Measurements from ENCODE around the gene C7orf57. TPM values are rescaled to one million over a fixed set of nuclear protein-coding genes. Genes with fewer than 3 reads are reported as not detected.

Gene C7orf57
- total RNA-seq, 4 donors from 2014 or later, result not detected

- peaks cover 2 to 3% (median 3%) of the 10 kb centered on the region in 4 donors for H3K4me1 ChIP-seq
- intact Hi-C loops (cut with DNase I), result no loop called here
- 94% methylated on average over 18 of the region's 18 CpGs for WGBS
- H3K27ac ChIP-seq (replicated peaks in 1 of 4), result no peak overlapping the region
- H3K4me3 ChIP-seq, result no peak overlapping the region
- no peaks in the 10 kb centered on the region for H3K9me3 ChIP-seq
- peaks cover 0 to 2% (median under 1%) of the 10 kb centered on the region in 4 donors for H3K27me3 ChIP-seq
- TF ChIP-seq, protein P1, sequence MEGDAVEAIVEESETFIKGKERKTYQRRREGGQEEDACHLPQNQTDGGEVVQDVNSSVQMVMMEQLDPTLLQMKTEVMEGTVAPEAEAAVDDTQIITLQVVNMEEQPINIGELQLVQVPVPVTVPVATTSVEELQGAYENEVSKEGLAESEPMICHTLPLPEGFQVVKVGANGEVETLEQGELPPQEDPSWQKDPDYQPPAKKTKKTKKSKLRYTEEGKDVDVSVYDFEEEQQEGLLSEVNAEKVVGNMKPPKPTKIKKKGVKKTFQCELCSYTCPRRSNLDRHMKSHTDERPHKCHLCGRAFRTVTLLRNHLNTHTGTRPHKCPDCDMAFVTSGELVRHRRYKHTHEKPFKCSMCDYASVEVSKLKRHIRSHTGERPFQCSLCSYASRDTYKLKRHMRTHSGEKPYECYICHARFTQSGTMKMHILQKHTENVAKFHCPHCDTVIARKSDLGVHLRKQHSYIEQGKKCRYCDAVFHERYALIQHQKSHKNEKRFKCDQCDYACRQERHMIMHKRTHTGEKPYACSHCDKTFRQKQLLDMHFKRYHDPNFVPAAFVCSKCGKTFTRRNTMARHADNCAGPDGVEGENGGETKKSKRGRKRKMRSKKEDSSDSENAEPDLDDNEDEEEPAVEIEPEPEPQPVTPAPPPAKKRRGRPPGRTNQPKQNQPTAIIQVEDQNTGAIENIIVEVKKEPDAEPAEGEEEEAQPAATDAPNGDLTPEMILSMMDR (IDR thresholded peaks at IDR 0.05), result no peak
- TF ChIP-seq POLR2AphosphoS5 (IDR thresholded peaks at IDR 0.05), result no peak
- TF ChIP-seq EP300 (IDR thresholded peaks at IDR 0.05), result no peak
- no peak for TF ChIP-seq POLR2A (IDR thresholded peaks at IDR 0.05; ENCODE audit: low read depth)
- DNase-seq (ENCODE audit: extremely low spot score), result no peak
- no peaks in the 10 kb centered on the region for H3K36me3 ChIP-seq
Observed at GRCh38 chr7:48040944-48041652, 5.8 kb downstream of the C7orf57 start.

- Histone ChIP-seq H3K4me3 (no peak overlapping the region), H3K4me1 (no peaks in the 10 kb centered on the region), H3K36me3 (no peaks in the 10 kb centered on the region), H3K27me3 (no peaks in the 10 kb centered on the region), H3K27ac (replicated peaks in 1 of 4) (no peak overlapping the region), H3K9me3 (no peaks in the 10 kb centered on the region)
- intact Hi-C loops (cut with DNase I), result no loop called here
- TF ChIP-seq, protein P1 (IDR thresholded peaks at IDR 0.05), result no peak
- no peak for TF ChIP-seq EP300 (IDR thresholded peaks at IDR 0.05)
- no peak for TF ChIP-seq POLR2A (IDR thresholded peaks at IDR 0.05; ENCODE audit: low read depth)
- TF ChIP-seq POLR2AphosphoS5 (IDR thresholded peaks at IDR 0.05), result no peak
- no peak for DNase-seq (ENCODE audit: extremely low spot score)
- 71% methylated on average over 3 of the region's 3 CpGs for WGBS
Observed at GRCh38 chr7:48041653-48041970, 6.3 kb downstream of the C7orf57 start.

- DNase-seq (ENCODE audit: extremely low spot score), result no peak
- TF ChIP-seq POLR2A (IDR thresholded peaks at IDR 0.05; ENCODE audit: low read depth) (no peak), EP300 (IDR thresholded peaks at IDR 0.05) (no peak), POLR2AphosphoS5 (IDR thresholded peaks at IDR 0.05) (no peak)
- TF ChIP-seq, protein P1 (IDR thresholded peaks at IDR 0.05), result no peak
- H3K27ac ChIP-seq (replicated peaks in 1 of 4), result no peak overlapping the region
- no peak overlapping the region for H3K4me3 ChIP-seq
- no peaks in the 10 kb centered on the region for H3K4me1 ChIP-seq
- no peaks in the 10 kb centered on the region for H3K9me3 ChIP-seq
- WGBS, result 69% methylated on average over 3 of the region's 3 CpGs
- no peaks in the 10 kb centered on the region for H3K27me3 ChIP-seq
- intact Hi-C loops (cut with DNase I), result no loop called here
- H3K36me3 ChIP-seq, result no peaks in the 10 kb centered on the region
Observed at GRCh38 chr7:48042216-48042615, 6.9 kb downstream of the C7orf57 start.

DNA sequence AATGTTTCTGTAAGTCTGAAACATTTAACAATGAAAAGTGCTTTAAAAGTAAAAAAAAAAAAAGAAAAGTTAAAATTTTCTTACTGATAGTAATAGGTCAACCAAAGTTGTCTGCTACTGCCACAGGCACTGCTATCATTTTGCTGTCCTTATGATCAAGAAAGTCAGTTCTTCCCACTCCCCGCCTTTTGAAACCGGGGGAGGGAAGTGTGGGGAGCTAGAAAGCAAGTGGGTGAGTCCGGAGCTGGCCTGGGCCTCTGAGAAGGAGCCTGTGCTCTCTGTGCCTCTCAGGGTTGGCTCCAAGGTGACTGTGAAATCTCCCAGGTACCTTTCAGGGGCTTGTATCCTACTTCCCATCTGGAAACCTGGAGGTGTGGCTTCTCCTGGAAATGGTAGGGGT, 7.3 kb downstream of the C7orf57 start:
- TF ChIP-seq POLR2A (IDR thresholded peaks at IDR 0.05; ENCODE audit: low read depth) (no peak), EP300 (IDR thresholded peaks at IDR 0.05) (no peak), POLR2AphosphoS5 (IDR thresholded peaks at IDR 0.05) (no peak)
- TF ChIP-seq, protein P1 (IDR thresholded peaks at IDR 0.05), result no peak
- no peaks in the 10 kb centered on the region for H3K4me1 ChIP-seq
- no peaks in the 10 kb centered on the region for H3K27me3 ChIP-seq
- no peaks in the 10 kb centered on the region for H3K9me3 ChIP-seq
- WGBS, result 69% methylated on average over 3 of the region's 3 CpGs
- no peak for DNase-seq (ENCODE audit: extremely low spot score)
- H3K4me3 ChIP-seq, result no peak overlapping the region
- intact Hi-C loops (cut with DNase I), result no loop called here
- no peak overlapping the region for H3K27ac ChIP-seq (replicated peaks in 1 of 4)
- H3K36me3 ChIP-seq, result no peaks in the 10 kb centered on the region
